Left renal cortex interstitium (tissue), 4 donors: ENCODE results near the gene ADAMTS2. TPM values are rescaled to one million over a fixed set of nuclear protein-coding genes. Genes with fewer than 3 reads are reported as not detected.

ENCODE experiments used
- DNase-seq, 4 donors: peaks; one replicate each; pipeline ENCODE4 v3.0.0-alpha.2; 2013; ENCODE audit warnings: low read depth in 4 of 4, low spot score in 2 of 4, missing footprints in 1 of 4
- polyA plus RNA-seq, 4 donors: library from polyadenylated mRNA; unstranded; fragments of 120-200 nt; gene quantifications; one replicate each; pipeline ENCODE4 v1.2.1, GENCODE V29; 2013; ENCODE audit not compliant: insufficient read length in 4 of 4

ADAMTS2 gene
- polyA plus RNA-seq, 4 donors, result 11.5 to 15.9 (median 12.1) TPM

DNA sequence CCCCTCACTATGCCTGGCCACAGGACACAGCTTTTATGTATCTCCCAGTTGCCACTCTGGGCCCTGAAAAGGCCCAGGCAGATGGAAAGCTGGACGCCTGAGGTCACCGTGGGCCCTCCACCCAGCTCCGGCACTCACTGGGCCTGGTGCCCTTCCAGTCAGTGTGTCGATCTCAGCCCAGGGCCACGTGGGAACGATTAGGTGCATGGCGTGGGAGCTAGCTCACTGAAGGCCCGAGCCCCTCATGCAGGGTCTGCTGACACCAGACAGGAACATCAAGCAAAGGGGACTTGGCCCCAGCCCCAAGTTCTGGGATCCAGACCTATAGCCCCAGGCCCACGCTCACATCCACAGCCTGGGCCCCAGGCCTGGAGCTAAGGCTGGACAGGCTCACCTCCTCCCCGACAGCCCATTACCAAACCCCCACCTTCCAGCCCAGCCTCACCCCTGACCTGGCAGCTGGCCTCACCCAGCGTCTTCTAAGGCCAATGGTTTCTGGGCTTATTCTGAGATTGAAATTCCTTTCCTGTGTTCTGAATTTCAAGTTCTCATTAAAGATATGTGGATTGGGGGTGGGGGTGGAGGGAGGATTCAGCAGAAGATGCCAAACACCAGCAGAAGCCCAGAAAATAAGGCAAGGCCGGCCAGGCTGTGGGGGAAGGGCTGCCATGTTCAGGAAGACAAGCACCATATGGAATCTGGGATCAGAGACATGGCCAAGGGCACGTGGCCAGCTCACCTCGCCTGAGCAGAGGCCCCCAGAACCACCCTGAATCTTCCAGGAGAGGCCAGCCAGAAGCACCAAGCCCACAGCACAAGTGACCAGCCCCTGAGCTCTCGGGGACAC, 74.5 kb downstream of the ADAMTS2 start:
- no peak for DNase-seq

DNA sequence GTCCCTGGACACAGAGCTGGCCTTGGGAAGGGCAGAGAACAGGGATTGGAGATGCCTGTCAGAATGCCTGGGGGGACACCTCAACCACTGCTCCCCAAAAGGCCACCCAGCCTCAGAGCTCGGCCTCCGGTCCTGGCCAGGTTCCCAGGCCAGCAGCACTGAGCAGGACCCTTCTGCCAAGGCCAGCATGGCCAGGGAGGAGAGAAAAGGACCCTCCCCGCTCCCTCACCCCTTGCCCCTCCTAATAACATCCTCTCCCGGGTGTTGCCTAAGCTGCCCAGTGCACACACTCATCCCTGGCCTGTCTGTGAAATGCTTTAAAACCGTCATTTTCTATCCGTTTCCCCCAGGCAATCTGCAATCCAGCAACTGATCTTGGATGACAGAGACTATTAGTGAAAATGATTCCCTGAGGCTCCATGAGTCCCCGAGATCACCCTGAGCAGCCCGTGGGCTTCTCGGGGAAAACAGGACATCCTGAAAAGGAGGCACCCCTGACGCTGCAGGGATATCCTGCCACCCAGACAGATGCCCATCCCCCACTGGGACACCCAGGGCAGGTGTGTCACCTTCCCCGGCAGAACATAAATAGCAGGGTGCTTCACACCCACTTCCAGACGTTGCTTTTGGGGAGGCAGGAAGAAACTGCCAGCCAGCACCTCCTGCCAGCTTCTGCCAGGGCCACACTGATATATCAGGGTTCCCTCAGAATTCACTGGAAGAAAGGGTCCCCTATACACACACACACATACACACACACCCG, 75.3 kb downstream of the ADAMTS2 start:
- no peak for DNase-seq

DNA sequence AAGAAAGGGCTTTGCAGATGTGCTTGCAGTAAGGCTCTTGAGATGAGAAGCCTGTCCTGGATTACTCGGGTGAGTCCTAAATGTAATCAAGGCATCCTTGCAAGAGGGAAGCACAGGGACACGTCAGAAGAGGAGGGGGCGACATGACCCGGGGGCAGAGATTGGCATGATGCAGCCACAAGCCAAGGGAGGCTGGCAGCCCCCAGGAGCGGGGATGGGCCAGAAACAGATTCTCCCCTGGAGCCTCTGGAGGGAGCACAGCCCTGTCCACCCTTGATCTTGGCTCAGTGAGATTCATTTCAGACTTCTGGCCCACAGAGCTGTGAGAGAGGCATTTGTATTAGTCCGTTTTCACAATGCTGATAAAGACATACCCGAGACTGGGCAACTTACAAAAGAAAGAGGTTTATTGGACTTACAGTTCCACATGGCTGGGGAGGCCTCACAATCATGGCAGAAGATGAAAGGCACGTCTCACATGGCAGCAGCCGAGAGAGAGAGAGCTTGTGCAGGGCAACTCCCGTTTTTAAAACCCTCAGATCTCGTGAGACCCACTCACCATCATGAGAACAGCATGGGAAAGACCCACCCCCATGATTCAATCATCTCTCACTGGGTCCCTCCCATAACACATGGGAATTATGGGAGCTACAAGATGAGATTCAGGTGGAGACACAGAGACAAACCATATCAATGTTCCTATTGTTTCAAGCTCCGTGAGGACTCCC, 76.1 kb downstream of the ADAMTS2 start:
- no peak for DNase-seq

DNA sequence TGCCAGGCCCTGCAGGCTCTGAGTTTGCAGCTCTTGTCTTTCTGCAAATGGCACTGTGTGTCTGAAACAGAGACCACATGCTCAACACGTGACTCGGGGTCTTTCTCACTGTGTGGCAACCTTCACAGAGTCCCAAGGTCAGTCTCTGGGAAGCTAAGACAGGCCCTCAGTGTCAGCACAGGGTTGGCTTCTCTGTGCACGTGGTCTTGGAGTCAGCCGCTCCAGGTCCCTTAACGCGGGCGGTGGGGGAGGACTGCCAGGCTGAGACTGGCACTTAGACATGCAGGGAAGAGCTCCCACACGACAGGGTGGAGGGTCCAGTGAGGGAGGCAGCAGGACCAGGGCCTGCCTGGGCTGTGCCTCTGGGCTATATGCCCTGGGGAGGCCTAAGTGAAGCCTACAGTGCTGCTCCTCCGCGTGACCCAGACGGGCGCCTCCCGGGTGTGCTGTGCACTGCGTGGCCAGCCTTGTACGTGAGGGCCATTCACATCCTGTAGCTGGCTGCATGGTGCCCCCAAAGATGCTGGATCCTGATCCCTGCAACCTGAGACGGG, 76.8 kb downstream of the ADAMTS2 start:
- DNase-seq, result no peak

DNA sequence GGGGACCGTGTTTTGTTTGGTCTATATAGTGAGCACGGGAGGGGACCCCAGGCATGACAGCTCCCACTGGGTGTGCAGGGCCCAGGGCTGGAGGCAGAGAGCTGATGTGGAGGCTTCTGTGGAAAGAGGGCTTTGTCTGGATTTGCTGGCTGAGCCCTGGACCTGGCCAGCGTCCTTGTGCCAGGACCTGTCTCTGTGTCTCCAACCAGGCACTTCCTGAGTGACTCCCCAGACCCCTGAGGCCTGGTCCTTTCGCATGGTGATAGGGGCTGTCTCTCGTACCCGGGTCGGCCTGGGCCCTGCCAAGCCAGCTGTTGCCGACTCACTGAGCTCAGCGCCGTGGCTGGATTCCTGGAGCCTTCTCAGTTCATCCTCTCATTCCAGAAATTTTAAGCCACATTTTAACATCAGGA, 77.6 kb downstream of the ADAMTS2 start:
- DNase-seq, result no peak

DNA sequence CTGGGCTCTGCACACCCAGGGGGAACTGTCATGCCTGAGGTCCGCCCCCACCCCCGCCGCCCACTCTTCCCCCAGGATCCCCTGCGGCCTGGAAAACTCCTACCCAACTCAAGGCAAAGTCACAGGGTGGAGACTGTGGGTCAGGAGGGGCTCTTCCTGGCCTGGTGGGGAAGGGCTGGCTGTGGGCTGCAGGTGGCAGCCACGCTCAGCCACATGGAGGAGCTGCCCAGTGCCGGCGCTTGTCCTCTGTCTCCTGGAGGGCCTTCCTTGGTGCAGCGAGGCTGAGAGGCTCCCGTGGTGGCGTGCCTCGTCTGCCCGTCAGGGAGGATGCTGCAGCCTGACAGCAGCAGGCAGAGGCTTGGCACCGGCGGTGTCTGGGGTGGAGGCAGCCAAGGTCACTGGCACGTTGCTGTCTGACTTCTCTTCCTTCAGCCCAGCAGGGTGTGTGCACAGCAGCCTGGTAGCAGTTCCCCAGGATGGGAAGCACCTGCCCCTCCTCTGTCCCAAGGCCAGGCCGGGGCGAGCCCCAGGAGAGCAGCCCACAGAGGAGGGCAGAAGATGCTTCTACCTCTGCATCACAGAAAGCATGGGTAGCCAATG, 78.1 kb downstream of the ADAMTS2 start:
- no peak for DNase-seq

DNA sequence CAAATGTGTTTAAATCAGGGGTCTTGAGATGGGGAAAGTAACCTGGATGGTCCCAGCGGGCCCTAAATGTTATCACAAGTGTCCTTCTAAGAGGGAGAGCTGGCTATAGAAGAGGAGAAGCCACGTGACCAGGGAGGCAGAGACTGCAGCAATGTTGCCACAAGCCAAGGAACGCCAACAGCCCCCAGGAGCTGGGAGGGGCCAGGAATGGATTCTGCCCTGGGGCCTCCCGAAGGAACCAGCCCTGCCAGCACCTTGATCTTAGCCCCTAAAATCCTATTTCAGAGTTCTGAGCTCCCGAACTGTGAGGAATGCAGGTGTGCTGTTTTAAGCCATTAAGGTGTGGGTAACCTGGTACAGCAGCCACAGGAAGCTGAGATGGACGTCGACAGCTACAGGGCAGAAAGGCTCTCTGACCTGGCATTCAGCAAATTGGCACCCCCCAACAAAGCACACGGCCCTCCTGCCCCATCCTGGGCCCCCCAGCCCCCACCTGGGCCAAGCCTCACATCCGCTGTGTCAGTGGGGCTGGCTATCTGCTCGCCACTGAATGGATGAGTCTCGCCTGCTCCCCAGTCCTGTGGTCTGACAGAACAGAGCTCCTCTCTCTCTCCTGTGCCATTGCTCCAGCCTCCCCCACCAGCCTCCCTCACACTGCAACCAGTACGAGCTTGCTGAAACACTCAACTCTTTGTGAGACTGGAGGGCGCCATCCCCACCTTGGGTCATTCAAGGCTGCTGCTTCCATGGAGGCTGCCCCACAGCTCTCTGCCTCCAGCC, 78.8 kb downstream of the ADAMTS2 start:
- DNase-seq, result no peak

DNA sequence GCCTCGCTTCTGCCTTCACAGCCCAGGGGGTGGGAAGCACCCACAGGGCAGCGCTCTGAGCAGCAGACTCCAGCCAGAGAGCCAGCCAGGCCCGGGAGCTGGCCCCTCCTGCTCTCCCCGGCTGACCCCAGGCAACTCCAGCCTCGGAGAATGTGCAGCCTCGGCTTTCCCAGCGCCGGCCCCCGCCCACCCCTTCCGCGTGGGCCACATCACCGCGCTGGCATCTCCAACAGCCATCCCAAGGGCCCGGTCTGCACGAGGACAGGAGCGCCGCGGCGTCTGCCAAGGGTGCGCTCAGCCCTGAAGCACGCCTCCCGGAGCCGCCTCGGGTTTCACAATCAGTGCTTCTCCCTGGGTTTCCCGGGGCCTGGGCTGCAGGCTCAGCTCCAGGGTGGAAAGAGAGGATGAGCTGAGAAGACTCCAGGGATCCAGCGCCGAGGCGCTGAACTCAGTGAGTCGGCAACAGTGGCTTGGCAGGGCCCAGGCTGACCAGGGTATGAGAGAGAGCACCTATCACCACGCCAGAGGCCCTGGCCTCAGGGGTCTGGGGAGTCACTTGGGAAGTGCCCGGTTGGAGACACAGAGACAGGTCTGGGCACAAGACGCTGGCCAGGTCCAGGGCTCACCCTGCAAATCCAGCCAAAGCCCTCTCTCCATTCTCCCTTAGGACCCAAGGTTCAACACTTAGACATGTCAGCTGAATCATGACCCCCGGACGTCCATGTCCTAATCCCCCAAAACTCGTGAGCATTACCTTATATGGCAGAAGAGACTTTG, 79.6 kb downstream of the ADAMTS2 start:
- DNase-seq, result peak in 2 of 4 donors; percentile 63 to 67

DNA sequence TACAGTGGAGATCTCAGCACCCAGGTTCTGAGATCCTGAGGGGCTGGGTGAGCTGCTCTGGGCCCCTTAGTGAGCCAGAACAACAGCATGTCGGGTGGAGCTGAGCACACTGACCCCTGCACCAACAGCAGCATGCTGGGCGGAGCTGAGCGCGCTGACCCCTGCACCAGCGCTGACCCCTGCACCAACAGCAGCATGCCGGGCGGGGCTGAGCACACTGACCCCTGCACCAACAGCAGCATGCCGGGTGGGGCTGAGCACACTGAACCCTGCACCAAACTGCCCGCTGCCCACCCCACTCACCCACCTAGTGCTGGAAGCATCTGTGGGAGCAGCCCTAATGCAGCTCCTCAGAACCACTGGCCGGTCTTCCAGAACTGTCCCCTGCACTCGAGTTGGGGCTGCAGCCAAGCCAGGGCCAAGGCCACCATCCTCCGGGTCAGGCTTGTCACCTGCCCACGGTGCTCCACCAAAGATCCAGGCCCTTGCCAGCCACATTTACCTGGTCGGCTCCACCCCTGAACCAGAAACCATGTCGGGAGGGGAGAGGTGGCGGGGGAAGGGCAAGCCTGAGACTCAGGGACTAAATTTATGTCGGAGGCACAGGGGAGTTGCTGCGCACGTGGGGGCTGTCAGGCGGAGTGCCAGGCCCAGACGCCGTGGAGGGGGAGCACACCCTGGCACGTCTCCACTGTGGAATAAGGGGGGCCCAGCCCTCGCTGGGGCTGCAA, 80.3 kb downstream of the ADAMTS2 start:
- DNase-seq, result no peak

DNA sequence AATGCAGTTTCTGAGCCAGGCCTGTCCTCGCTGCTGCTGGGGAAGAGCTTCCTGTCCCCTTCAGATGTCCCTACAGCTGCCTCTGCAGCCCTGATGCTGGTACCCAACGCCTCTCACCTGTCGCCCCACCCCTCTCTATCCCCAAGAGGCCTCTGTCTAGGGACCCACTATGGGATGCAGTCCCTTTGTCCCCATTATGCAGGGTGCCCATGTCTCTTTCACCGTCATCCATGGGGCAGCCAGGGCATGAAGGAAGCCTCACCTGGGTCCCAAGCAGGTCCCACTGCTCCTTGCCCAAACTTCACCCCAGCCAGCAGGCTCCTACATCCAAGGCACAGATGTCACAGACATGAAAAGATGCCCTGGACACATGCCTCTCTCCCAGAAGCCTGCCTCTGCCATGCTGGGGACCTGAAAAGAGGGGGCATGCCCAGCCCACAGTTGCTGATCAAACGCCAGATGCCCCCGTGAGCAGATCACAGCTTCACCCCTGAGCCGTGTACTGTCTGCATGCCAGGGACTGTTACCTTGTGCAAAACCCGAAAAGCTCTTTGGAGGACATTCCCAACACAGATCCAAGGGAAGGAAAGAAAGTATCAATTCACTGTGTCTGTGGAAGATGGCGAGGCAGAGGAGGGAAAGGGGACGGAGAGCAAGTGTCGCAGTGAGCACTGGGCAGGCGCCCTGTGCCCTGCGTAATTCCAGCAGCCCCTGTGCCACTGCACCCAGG, 81.0 kb downstream of the ADAMTS2 start:
- DNase-seq, result no peak

DNA sequence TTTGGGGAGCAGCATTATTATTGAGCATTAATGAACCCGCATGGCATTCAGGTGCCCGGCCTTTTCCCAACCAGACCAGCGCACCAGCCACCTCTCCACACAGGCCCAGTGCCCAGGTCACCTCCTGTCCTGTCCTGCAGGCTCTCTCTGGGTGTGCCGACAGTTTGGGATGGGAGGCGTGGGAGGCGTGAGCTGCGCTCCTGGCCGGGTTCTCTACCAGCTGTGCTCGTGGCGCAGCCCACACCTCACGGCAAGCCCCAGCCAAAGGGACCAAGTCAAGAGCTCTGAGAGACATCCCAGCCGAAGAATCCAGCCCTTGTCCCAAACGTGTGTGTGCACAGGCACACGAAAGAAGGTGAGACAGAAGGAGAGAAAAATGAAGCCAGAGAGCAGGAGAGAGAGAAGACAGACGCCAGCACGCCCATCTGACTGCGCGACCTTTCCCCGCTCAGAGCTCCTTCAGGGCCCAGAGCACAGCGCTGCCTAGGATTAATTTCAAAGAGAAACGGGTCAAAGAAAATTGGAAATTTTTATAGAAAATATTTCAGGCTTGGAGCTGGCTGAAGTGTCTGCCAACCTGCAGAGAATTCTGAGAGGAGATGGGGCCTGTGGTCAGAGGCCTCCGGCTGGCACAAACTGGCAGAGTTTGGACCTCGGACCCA, 81.7 kb downstream of the ADAMTS2 start:
- no peak for DNase-seq

DNA sequence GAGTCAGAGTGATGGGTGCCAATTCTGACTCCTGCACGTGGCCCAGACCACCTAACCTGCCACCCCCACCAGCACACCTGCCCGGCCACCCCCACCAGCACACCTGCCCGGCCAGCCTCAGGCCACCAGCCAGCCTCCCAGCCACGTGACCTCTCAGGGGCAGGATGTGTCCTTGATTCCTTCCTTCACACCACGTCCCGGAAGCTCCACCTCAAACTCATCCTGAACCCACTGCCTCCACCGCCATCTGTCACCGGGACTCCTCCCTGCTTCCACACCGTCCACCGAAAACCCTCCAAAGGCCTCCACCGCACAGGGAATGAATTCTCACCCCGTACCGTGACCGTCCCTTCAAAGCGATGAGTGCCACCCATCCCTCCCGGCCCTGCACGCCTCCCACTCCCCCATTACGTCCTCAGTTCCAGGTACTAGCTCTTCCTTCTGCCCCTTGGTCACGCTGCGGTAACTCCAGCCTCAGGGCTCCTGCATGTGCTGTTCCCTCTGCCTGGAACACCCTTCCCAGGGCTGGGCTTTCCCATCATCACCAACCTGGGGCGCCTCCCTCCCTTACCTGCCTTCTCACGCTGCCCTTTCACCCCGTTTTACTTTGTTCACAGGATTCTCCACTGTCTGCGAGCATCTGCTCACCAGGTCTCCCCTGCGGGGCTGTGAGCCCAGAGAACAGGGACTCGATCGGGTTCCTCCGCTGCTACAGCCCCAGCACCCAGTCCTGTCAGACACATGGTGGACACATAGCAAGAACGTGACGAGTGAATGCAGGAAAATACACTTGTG, 82.9 kb downstream of the ADAMTS2 start:
- DNase-seq, result no peak

DNA sequence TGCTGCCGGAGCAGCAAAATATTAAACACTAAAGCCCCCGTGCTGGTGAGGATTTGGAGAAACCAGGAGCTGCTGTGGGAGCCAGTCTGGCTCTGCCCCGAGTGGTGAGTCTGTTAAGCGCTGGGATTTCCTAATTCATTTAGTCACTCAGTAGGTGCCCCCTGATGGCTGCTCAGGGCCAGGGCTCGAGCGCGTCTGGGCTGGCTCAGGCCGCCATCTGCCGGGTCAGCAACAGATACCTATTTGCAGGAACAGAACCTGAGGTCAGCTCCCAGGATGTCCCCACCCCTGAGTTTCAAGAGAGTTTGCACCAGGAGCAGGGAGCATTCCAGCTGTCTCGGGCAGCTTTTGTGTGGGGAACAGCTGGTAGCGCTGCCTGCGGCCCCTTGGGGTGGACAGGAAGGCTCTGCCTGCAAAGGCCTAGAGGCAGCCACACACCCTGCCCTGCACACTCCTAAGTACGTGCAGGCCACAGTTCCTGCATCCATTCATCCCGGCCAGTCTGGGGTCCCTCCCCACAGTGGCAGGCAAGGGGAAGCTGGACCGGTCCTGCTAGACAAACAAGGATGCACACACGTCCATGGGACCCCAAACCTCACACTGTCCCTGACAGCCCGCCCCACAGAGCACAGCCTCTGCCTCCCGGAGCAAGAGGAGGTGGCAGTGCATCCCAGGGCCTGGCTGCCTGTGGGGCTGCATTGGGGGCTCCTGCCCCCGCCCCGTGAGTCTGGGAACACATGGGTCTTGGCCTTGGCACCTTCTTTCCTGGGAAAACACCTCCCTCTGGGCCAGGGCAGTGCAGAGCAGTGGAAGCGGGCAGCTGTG, 83.7 kb downstream of the ADAMTS2 start:
- no peak for DNase-seq

DNA sequence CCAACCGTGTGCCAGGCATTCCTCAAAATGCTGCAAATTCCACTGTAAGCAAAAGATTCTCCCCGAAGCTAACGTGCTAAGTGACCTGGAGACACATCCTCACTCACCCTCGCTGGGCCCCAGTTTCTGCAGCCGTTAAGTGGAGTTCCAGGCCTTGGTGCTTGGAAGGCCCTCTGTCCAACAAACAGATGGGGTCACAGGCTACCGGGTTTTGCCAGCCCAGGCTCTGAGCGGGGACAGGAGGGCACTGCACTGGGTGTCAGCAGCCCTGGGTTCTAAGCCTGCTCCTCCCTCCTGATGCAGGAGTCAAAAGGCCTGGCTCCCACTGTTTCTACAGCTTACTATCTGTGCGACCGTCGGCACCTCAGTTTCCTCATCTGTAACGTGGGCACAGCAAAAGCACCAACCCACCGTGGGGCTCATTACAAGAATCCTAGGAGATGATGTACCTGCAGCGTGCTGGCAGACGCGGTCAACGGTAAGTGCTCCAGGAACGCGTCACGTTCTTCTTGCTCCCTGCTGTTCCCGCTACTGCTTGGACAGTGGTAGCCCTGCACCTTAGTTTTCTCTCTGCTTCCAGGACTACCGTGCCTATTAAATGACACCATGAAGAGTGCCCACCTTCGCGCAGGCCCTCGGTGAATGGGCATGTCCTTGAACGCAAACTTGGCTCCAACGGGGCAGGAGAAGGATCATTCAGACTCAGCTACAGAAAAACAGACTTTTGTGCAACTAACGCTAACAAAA, 84.8 kb downstream of the ADAMTS2 start:
- no peak for DNase-seq
